GM12865 (cell line): ENCODE data around the gene APOB.

ENCODE experiments used
- DNase-seq: peaks from one replicate; pipeline ENCODE4 v3.0.0; 2010; ENCODE audit warnings: low read depth
- H3K4me3 ChIP-seq: 2 replicates; pipeline ENCODE4 v1.5.1; 2011; ENCODE audit warnings: mild to moderate bottlenecking, low read depth, low read length, control low read depth
- CTCF ChIP-seq: IDR thresholded peaks from 2 replicates; pipeline ENCODE4 v1.5.1; 2011; ENCODE audit warnings: low read length, control low read depth, low read depth, inconsistent platforms; ENCODE audit not compliant: insufficient read depth; ENCODE audit errors: missing control alignments

APOB gene

GRCh38 chr2:20966061-20966595 is 77.7 kb downstream of the APOB start:
- TF ChIP-seq CTCF: no peak
- no peak overlapping the region for H3K4me3 ChIP-seq
- DNase-seq: no peak

- no peak for TF ChIP-seq CTCF
- no peak overlapping the region for H3K4me3 ChIP-seq
- DNase-seq: no peak
Observed at GRCh38 chr2:20965221-20965620, 78.7 kb downstream of the APOB start.

- no peak for DNase-seq
- no peak for TF ChIP-seq CTCF
- no peak overlapping the region for H3K4me3 ChIP-seq
Observed at GRCh38 chr2:20963867-20964266, 80.0 kb downstream of the APOB start.

GRCh38 chr2:20962939-20963557 is 80.8 kb downstream of the APOB start:
- no peak overlapping the region for H3K4me3 ChIP-seq
- peak; percentile 64 for DNase-seq
- TF ChIP-seq CTCF: peak; percentile 78

GRCh38 chr2:20961858-20962257 is 82.0 kb downstream of the APOB start:
- no peak overlapping the region for H3K4me3 ChIP-seq
- no peak for DNase-seq
- TF ChIP-seq CTCF: no peak

- H3K4me3 ChIP-seq: no peak overlapping the region
- TF ChIP-seq CTCF: no peak
- DNase-seq: no peak
Observed at GRCh38 chr2:20960003-20960402, 83.9 kb downstream of the APOB start.

GRCh38 chr2:20959252-20959651 is 84.6 kb downstream of the APOB start:
- no peak for TF ChIP-seq CTCF
- no peak for DNase-seq

More at GRCh38 chr2:20959252-20959651, 84.6 kb downstream of the APOB start:
- no peak overlapping the region for H3K4me3 ChIP-seq
